Amygdala (tissue), 56 donors: Measurements from ENCODE around the gene FES.
"Not testable (repeated sequence)": the region's sequence is repeated elsewhere in the genome, so short reads cannot be mapped to it uniquely, and the experiment has no call there.

ENCODE experiments used
- DNase-seq, 56 donors: peaks; one replicate each; lab custom pipeline; 2025; lab: John Stamatoyannopoulos, UW

The FES gene

GRCh38 chr15:90883976-90884718, at the start of gene FES:
Gene FES, plus strand, starts transcription at chr15:90884504. Its CDS starts 542 bp downstream, at chr15:90885046.
- peak in 11 of 56 donors; percentile 20 to 40 (median 33) for DNase-seq

- no peak for DNase-seq
Measured at GRCh38 chr15:90834626-90835025, 49.7 kb upstream of the FES start.

GRCh38 chr15:90836296-90836871, 47.9 kb upstream of the FES start:
- no peak for DNase-seq

- DNase-seq: no peak
Measured at GRCh38 chr15:90837094-90837493, 47.2 kb upstream of the FES start.

GRCh38 chr15:90838139-90838538, 46.2 kb upstream of the FES start:
- no peak for DNase-seq

- DNase-seq: no peak
Measured at GRCh38 chr15:90838544-90838943, 45.8 kb upstream of the FES start.

- DNase-seq: peak in 21 of 56 donors; percentile 8 to 62 (median 24)
Measured at GRCh38 chr15:90839187-90840071, 44.9 kb upstream of the FES start.

GRCh38 chr15:90840157-90840855, 44.0 kb upstream of the FES start:
- peak in 2 of 56 donors; percentile 27 to 45 for DNase-seq

GRCh38 chr15:90840954-90841353, 43.4 kb upstream of the FES start:
- DNase-seq: no peak

- no peak for DNase-seq
Measured at GRCh38 chr15:90844696-90845095, 39.6 kb upstream of the FES start.

- DNase-seq: no peak
Measured at GRCh38 chr15:90845201-90845949, 38.9 kb upstream of the FES start.

- DNase-seq: not testable (repeated sequence)
Measured at GRCh38 chr15:90849424-90849823, 34.9 kb upstream of the FES start.

GRCh38 chr15:90851114-90851513, 33.2 kb upstream of the FES start:
- DNase-seq: no peak

GRCh38 chr15:90851940-90852339, 32.4 kb upstream of the FES start:
- DNase-seq: no peak

GRCh38 chr15:90855139-90855538, 29.2 kb upstream of the FES start:
- DNase-seq: no peak

- no peak for DNase-seq
Measured at GRCh38 chr15:90857337-90857736, 27.0 kb upstream of the FES start.

GRCh38 chr15:90857883-90858443, 26.3 kb upstream of the FES start:
- no peak for DNase-seq

GRCh38 chr15:90859234-90860131, 24.8 kb upstream of the FES start:
- no peak for DNase-seq

- no peak for DNase-seq
Measured at GRCh38 chr15:90860450-90860849, 23.9 kb upstream of the FES start.
